ENCODE data around the gene PDE9A. TPM values are rescaled to one million over a fixed set of nuclear protein-coding genes. Genes with fewer than 3 reads are reported as not detected.

The PDE9A gene
- total and polyA plus RNA-seq, 2 experiments from 2014 or later = not detected

- peaks cover 77% of the 10 kb centered on the region for H3K27me3 ChIP-seq (replicated peaks; ENCODE audit: insufficient read depth)
- no peaks in the 10 kb centered on the region for H3F3A ChIP-seq (ENCODE audit: insufficient read depth)
- TF ChIP-seq EZH2 (IDR thresholded peaks at IDR 0.05; ENCODE audit: insufficient read depth, poor library complexity, severe bottlenecking) = no peak
- no peak for TF ChIP-seq EZH2phosphoT487 (IDR thresholded peaks at IDR 0.05; ENCODE audit: insufficient read depth, low read depth)
Observed at GRCh38 chr21:42621166-42621818, 32.1 kb upstream of the PDE9A start.

GRCh38 chr21:42621819-42622177 lies 31.6 kb upstream of the PDE9A start:
- in situ Hi-C loops (cut with MboI) = no loop called here
- TF ChIP-seq EZH2phosphoT487 (IDR thresholded peaks at IDR 0.05; ENCODE audit: insufficient read depth, low read depth) (no peak), EZH2 (IDR thresholded peaks at IDR 0.05; ENCODE audit: insufficient read depth, poor library complexity, severe bottlenecking) (no peak)
- no peak overlapping the region for H2AFZ ChIP-seq

More at GRCh38 chr21:42621166-42621818, 32.1 kb upstream of the PDE9A start:
- no peak overlapping the region for H3K9ac ChIP-seq
- H3K4me1 ChIP-seq (ENCODE audit: insufficient read depth) = no peaks in the 10 kb centered on the region
- no peak overlapping the region for H3K27ac ChIP-seq
- in situ Hi-C loops (cut with MboI) = no loop called here
- no peaks in the 10 kb centered on the region for H3K36me3 ChIP-seq (ENCODE audit: low read depth)
- no peaks in the 10 kb centered on the region for H3K79me2 ChIP-seq (ENCODE audit: insufficient read depth)
- no peak overlapping the region for H2AFZ ChIP-seq
- 56 to 61% methylated on average over 15 of the region's 15 CpGs for WGBS, 2 experiments (ENCODE audit: low coverage in 1 of 2, low lambda C conversion rate in 2 of 2, missing lambda C conversion rate in 2 of 2)
- H3K4me3 ChIP-seq = no peak overlapping the region
- H4K20me1 ChIP-seq (ENCODE audit: insufficient read depth) = no peaks in the 10 kb centered on the region
- no peaks in the 10 kb centered on the region for H3K9me3 ChIP-seq (ENCODE audit: low read depth)
- H3K9me2 ChIP-seq (ENCODE audit: insufficient read depth) = no peaks in the 10 kb centered on the region
- no peak overlapping the region for H3K4me2 ChIP-seq (ENCODE audit: unreplicated experiment)
- DNase-seq = no peak

GRCh38 chr21:42622284-42622683 lies 31.1 kb upstream of the PDE9A start:
- Histone ChIP-seq H4K20me1 (ENCODE audit: insufficient read depth) (no peaks in the 10 kb centered on the region), H3K4me3 (no peak overlapping the region), H3K27ac (no peak overlapping the region), H3K9ac (no peak overlapping the region), H3K36me3 (ENCODE audit: low read depth) (no peaks in the 10 kb centered on the region), H2AFZ (no peak overlapping the region), H3F3A (ENCODE audit: insufficient read depth) (no peaks in the 10 kb centered on the region), H3K9me2 (ENCODE audit: insufficient read depth) (no peaks in the 10 kb centered on the region), H3K4me1 (ENCODE audit: insufficient read depth) (no peaks in the 10 kb centered on the region), H3K27me3 (replicated peaks; ENCODE audit: insufficient read depth) (peaks cover 76% of the 10 kb centered on the region), H3K9me3 (ENCODE audit: low read depth) (no peaks in the 10 kb centered on the region), H3K4me2 (ENCODE audit: unreplicated experiment) (no peak overlapping the region), H3K79me2 (ENCODE audit: insufficient read depth) (no peaks in the 10 kb centered on the region)
- TF ChIP-seq EZH2 (IDR thresholded peaks at IDR 0.05; ENCODE audit: insufficient read depth, poor library complexity, severe bottlenecking) (no peak), EZH2phosphoT487 (IDR thresholded peaks at IDR 0.05; ENCODE audit: insufficient read depth, low read depth) (no peak)
- no peak for DNase-seq
- 58 to 60% methylated on average over 7 of the region's 7 CpGs for WGBS, 2 experiments (ENCODE audit: low coverage in 1 of 2, low lambda C conversion rate in 2 of 2, missing lambda C conversion rate in 2 of 2)
- in situ Hi-C loops (cut with MboI) = no loop called here

More at GRCh38 chr21:42621819-42622177, 31.6 kb upstream of the PDE9A start:
- H3K9me2 ChIP-seq (ENCODE audit: insufficient read depth) = no peaks in the 10 kb centered on the region
- WGBS, 2 experiments (ENCODE audit: low coverage in 1 of 2, low lambda C conversion rate in 2 of 2, missing lambda C conversion rate in 2 of 2) = 28% methylated on average over 9 of the region's 9 CpGs
- no peak overlapping the region for H3K4me3 ChIP-seq
- no peaks in the 10 kb centered on the region for H3F3A ChIP-seq (ENCODE audit: insufficient read depth)
- no peak for DNase-seq
- no peaks in the 10 kb centered on the region for H3K9me3 ChIP-seq (ENCODE audit: low read depth)
- H4K20me1 ChIP-seq (ENCODE audit: insufficient read depth) = no peaks in the 10 kb centered on the region
- H3K9ac ChIP-seq = no peak overlapping the region
- no peak overlapping the region for H3K27ac ChIP-seq
- peaks cover 74% of the 10 kb centered on the region for H3K27me3 ChIP-seq (replicated peaks; ENCODE audit: insufficient read depth)
- H3K4me1 ChIP-seq (ENCODE audit: insufficient read depth) = no peaks in the 10 kb centered on the region
- no peak overlapping the region for H3K4me2 ChIP-seq (ENCODE audit: unreplicated experiment)
- no peaks in the 10 kb centered on the region for H3K36me3 ChIP-seq (ENCODE audit: low read depth)
- no peaks in the 10 kb centered on the region for H3K79me2 ChIP-seq (ENCODE audit: insufficient read depth)

GRCh38 chr21:42623694-42624093 lies 29.7 kb upstream of the PDE9A start:
- no peaks in the 10 kb centered on the region for H3F3A ChIP-seq (ENCODE audit: insufficient read depth)
- DNase-seq = no peak
- in situ Hi-C loops (cut with MboI) = no loop called here

More at GRCh38 chr21:42623694-42624093, 29.7 kb upstream of the PDE9A start:
- Histone ChIP-seq H3K9ac (no peak overlapping the region), H3K4me1 (ENCODE audit: insufficient read depth) (no peaks in the 10 kb centered on the region), H3K79me2 (ENCODE audit: insufficient read depth) (no peaks in the 10 kb centered on the region), H4K20me1 (ENCODE audit: insufficient read depth) (no peaks in the 10 kb centered on the region), H3K4me2 (ENCODE audit: unreplicated experiment) (no peak overlapping the region), H3K27ac (no peak overlapping the region), H3K27me3 (replicated peaks; ENCODE audit: insufficient read depth) (peaks cover 69% of the 10 kb centered on the region), H3K4me3 (no peak overlapping the region), H3K9me3 (ENCODE audit: low read depth) (no peaks in the 10 kb centered on the region), H2AFZ (no peak overlapping the region), H3K9me2 (ENCODE audit: insufficient read depth) (no peaks in the 10 kb centered on the region), H3K36me3 (ENCODE audit: low read depth) (no peaks in the 10 kb centered on the region)
- WGBS, 2 experiments (ENCODE audit: low coverage in 1 of 2, low lambda C conversion rate in 2 of 2, missing lambda C conversion rate in 2 of 2) = 35 to 37% methylated on average over 7 of the region's 7 CpGs
- TF ChIP-seq EZH2 (IDR thresholded peaks at IDR 0.05; ENCODE audit: insufficient read depth, poor library complexity, severe bottlenecking) = no peak
- no peak for TF ChIP-seq EZH2phosphoT487 (IDR thresholded peaks at IDR 0.05; ENCODE audit: insufficient read depth, low read depth)
